GM12878 (cell line): Measurements from ENCODE around the gene E2F2. TPM values are rescaled to one million over a fixed set of nuclear protein-coding genes. Genes with fewer than 3 reads are reported as not detected.
A peak's percentile ranks its signal among the peaks of the same experiment; 100 is the strongest.

Source experiments
- ATAC-seq: fragments of 200-7000 bp; cut with Tn5 transposase; 3 replicates; pipeline ENCODE4 v1.9.1; 2020; ENCODE audit warnings: mild to moderate bottlenecking, moderate library complexity
- BruUV-seq: library from RNA; stranded (reverse); fragments of 400-500 nt; replicated peaks from 2 replicates; lab custom pipeline; 2021; lab: Mats Ljungman, UMichigan
- CTCF ChIA-PET: fragments of 300-600 bp; sonication (Branson Sonifier 250); formaldehyde crosslinking; extraction: SDS; loops from one replicate; lab custom pipeline; 2021; ENCODE audit warnings: inconsistent platforms; lab: Yijun Ruan, JAX
- POLR2A ChIA-PET: fragments of 350-600 bp; formaldehyde crosslinking; extraction: SDS; loops from one replicate; lab custom pipeline; 2021; ENCODE audit warnings: inconsistent platforms; lab: Charles Lee
- RAD21 ChIA-PET: fragments of 300-600 bp; sonication (Branson Sonifier 250); formaldehyde crosslinking; loops from one replicate; lab custom pipeline; 2023; ENCODE audit warnings: antibody characterized with exemption; ENCODE audit not compliant: unreplicated experiment; lab: Charles Lee
- SMC1A ChIA-PET: fragments of 300-600 bp; sonication (Branson Sonifier 250); formaldehyde crosslinking; loops from one replicate; lab custom pipeline; 2023; ENCODE audit not compliant: unreplicated experiment, uncharacterized antibody; lab: Charles Lee
- DNase-seq: peaks from one replicate; pipeline ENCODE4 v3.0.0-alpha.2; 2011; ENCODE audit warnings: low read depth, low spot score
- FAIRE-seq: peaks from 3 replicates; lab custom pipeline; 2011; peaks lifted over from hg19 to GRCh38; lab: Jason Lieb, UNC
- H2AFZ ChIP-seq: 2 replicates; pipeline ENCODE4 v1.6.0; 2011; ENCODE audit warnings: low read depth, low read length, control low read depth; ENCODE audit not compliant: control insufficient read depth
- H3K27ac ChIP-seq: 2 replicates; pipeline ENCODE4 v1.5.1; 2011; ENCODE audit warnings: control low read depth; ENCODE audit not compliant: control insufficient read depth, insufficient read depth
- H3K27me3 ChIP-seq, 2 experiments: replicated peaks in 1 of 2; 2 replicates each; pipeline versions ENCODE4 v1.6.0 to v1.6.1; 2011; ENCODE audit warnings: low read length in 1 of 2; ENCODE audit not compliant: control insufficient read depth in 2 of 2, insufficient read depth in 2 of 2
- H3K36me3 ChIP-seq, 2 experiments: 2 replicates each; pipeline ENCODE4 v1.5.1; 2011; ENCODE audit warnings: low read length in 1 of 2; ENCODE audit not compliant: control insufficient read depth in 2 of 2, insufficient read depth in 2 of 2
- H3K4me1 ChIP-seq: 2 replicates; pipeline ENCODE4 v1.6.1; 2011; ENCODE audit warnings: mild to moderate bottlenecking, low read length, moderate library complexity, mixed read lengths; ENCODE audit not compliant: control insufficient read depth, insufficient read depth
- H3K4me2 ChIP-seq: 2 replicates; pipeline ENCODE4 v1.6.0; 2011; ENCODE audit warnings: control low read depth; ENCODE audit not compliant: control insufficient read depth, insufficient read depth
- H3K4me3 ChIP-seq: fragments of 200-600 bp; sonication (generic); 2 replicates; pipeline ENCODE4 v1.5.1; 2016
- H3K79me2 ChIP-seq: 2 replicates; pipeline ENCODE4 v1.6.0; 2011; ENCODE audit warnings: low read length; ENCODE audit not compliant: control insufficient read depth, insufficient read depth
- H3K9ac ChIP-seq: 2 replicates; pipeline ENCODE4 v1.8.0; 2011; ENCODE audit warnings: low read length, control low read depth, mixed read lengths; ENCODE audit not compliant: control insufficient read depth, insufficient read depth
- H3K9me3 ChIP-seq: replicated peaks from 3 replicates; pipeline ENCODE4 v1.5.1; 2011; ENCODE audit warnings: mild to moderate bottlenecking, low read length; ENCODE audit not compliant: control insufficient read depth, insufficient read depth
- H4K20me1 ChIP-seq: 2 replicates; pipeline ENCODE4 v1.6.0; 2011; ENCODE audit not compliant: control insufficient read depth, insufficient read depth
- CBX5 ChIP-seq: sonication (generic); IDR thresholded peaks from 2 replicates; pipeline ENCODE4 v1.6.1; 2016; ENCODE audit warnings: low read depth, moderate library complexity, mild to moderate bottlenecking, inconsistent platforms
- EED ChIP-seq: sonication (generic); IDR thresholded peaks from 2 replicates; pipeline ENCODE4 v1.6.1; 2016; ENCODE audit warnings: antibody characterized with exemption, low read depth
- JUNB ChIP-seq: IDR thresholded peaks from 2 replicates; pipeline ENCODE4 v1.6.1; 2016; ENCODE audit warnings: antibody characterized with exemption, mild to moderate bottlenecking
- POU2F2 ChIP-seq: IDR thresholded peaks from 3 replicates; pipeline ENCODE4 v1.6.1; 2011; ENCODE audit warnings: low read depth, mild to moderate bottlenecking, low read length, borderline replicate concordance
- whole genome bisulfite sequencing: methylation state at CpG from one replicate; pipeline ENCODE4 v1.1.6; 2016; ENCODE audit warnings: low lambda C conversion rate; ENCODE audit not compliant: insufficient replicate concordance, insufficient coverage; ENCODE audit errors: missing lambda C conversion rate; 5-methylcytosine and 5-hydroxymethylcytosine counted together
- in situ Hi-C: fragments of 300-500 bp; cut with MboI; formaldehyde crosslinking; loops from 9 replicates; pipeline ENCODE4 v1.14.3; 2018; ENCODE audit warnings: mixed read lengths
- intact Hi-C: fragments of 100-400 bp; cut with micrococcal nuclease; formaldehyde crosslinking; loops from one replicate; pipeline ENCODE4 v1.14.2; 2022; ENCODE audit not compliant: unreplicated experiment
- polyA plus RNA-seq, 11 experiments: library from polyadenylated mRNA; depleted of rRNA in 4 of 11; unstranded in 6 of 11; stranded (reverse) in 5 of 11; fragments of >200 nt; fragmentation: Nextera tagmentation in 4 of 11; fragmentation: Illumina TruSeq in 1 of 11; extraction: Ambion mirVana in 4 of 11; extraction: Trizol in 1 of 11; gene quantifications; 1 replicate in 1 of 11; 2 replicates in 10 of 11; pipeline versions ENCODE4 v1.2.1 to v1.2.3, GENCODE V29; 2011 to 2016; ENCODE audit warnings: inconsistent platforms in 2 of 11, missing spikeins in 2 of 11, low read depth in 1 of 11
- total RNA-seq, 4 experiments: library from RNA; depleted of rRNA in 3 of 4; stranded (reverse); fragments of >200 nt in 3 of 4; fragmentation: Illumina TruSeq in 1 of 4; extraction: Trizol in 1 of 4; gene quantifications; 2 replicates each; pipeline versions ENCODE4 v1.2.1 to v1.2.3, GENCODE V29; 2013 to 2021

Gene E2F2
- total and polyA plus RNA-seq, 10 of the 15 experiments (the other 5 are each of a cell fraction or from before 2014, with no cell fraction given), result 3.8 to 27.2 (median 14.6) TPM

GRCh38 chr1:23481026-23481597, 49.9 kb downstream of the E2F2 start:
- DNase-seq (no peak), FAIRE-seq (no peak), ATAC-seq (no peak)
- H3K27ac ChIP-seq, result no peak overlapping the region
- ChIA-PET SMC1A (interaction anchor here (0.7 to 1.7 kb wide), 3 partner anchors 14 to 157 kb away, joined by 3 to 5 read pairs (median 4); no protein-coding TSS in a partner anchor), CTCF (interaction anchor here (1.3 to 1.4 kb wide), 2 partner anchors 18 to 58 kb away, joined by 4 to 5 read pairs; no protein-coding TSS in a partner anchor), POLR2A (interaction anchor here (1.4 kb wide), 1 partner anchor 47 kb away, joined by 6 read pairs; no protein-coding TSS in a partner anchor), RAD21 (interaction anchor here (1.1 kb wide), 1 partner anchor 154 kb away, joined by 3 read pairs; no protein-coding TSS in a partner anchor)
- H3K36me3 ChIP-seq, result no peaks in the 10 kb centered on the region
- TF ChIP-seq POU2F2, result no peak
- TF ChIP-seq CBX5, result no peak
- peak; percentile 45; the same call in 1 of the 2 replicates for TF ChIP-seq EED
- TF ChIP-seq JUNB, result peak; percentile 60
- H3K4me2 ChIP-seq, result no peak overlapping the region; the same call in 1 of the 2 replicates
- H4K20me1 ChIP-seq, result no peaks in the 10 kb centered on the region; the same call in 1 of the 2 replicates
- no peaks in the 10 kb centered on the region for H3K79me2 ChIP-seq
- no peak overlapping the region for H3K9ac ChIP-seq
- H3K9me3 ChIP-seq, result no peaks in the 10 kb centered on the region
- no peak overlapping the region; the same call in 1 of the 2 replicates for H2AFZ ChIP-seq
- intact Hi-C loops (no loop called here), in situ Hi-C loops (no loop called here)
- no TSS peak for BruUV-seq
- H3K4me3 ChIP-seq, result no peak overlapping the region
- H3K4me1 ChIP-seq, result peaks cover 15% of the 10 kb centered on the region
- WGBS, result 15% methylated on average over 7 of the region's 7 CpGs
- H3K27me3 ChIP-seq, result peaks cover 6 to 14% of the 10 kb centered on the region in 2 experiments
